Calu3 (cell line): ENCODE data around the gene TMEM256. TPM values are rescaled to one million over a fixed set of nuclear protein-coding genes. Genes with fewer than 3 reads are reported as not detected.
A peak's percentile ranks its signal among the peaks of the same experiment; 100 is the strongest.

ENCODE experiments used
- BruUV-seq: library from RNA; stranded (reverse); fragments of 400-500 nt; replicated peaks from 2 replicates; lab custom pipeline; 2021; lab: Mats Ljungman, UMichigan
- CTCF ChIA-PET: fragments of 300-600 bp; sonication (Branson Sonifier 250); formaldehyde crosslinking; loops from one replicate; lab custom pipeline; 2022; ENCODE audit warnings: antibody characterized with exemption; lab: Charles Lee
- DNase-seq: peaks from one replicate; pipeline ENCODE4 v3.0.0; 2022
- H3K27ac Mint-ChIP-seq: one replicate; pipeline ENCODE4 v1.8.0; 2022; ENCODE audit warnings: mixed read lengths; ENCODE audit not compliant: unreplicated experiment
- H3K27me3 Mint-ChIP-seq: one replicate; pipeline ENCODE4 v1.8.0; 2022; ENCODE audit warnings: mixed read lengths; ENCODE audit not compliant: unreplicated experiment
- H3K36me3 Mint-ChIP-seq: one replicate; pipeline ENCODE4 v1.8.0; 2022; ENCODE audit warnings: mild to moderate bottlenecking, moderate library complexity, mixed read lengths; ENCODE audit not compliant: insufficient read depth, unreplicated experiment
- H3K4me1 Mint-ChIP-seq: one replicate; pipeline ENCODE4 v1.8.0; 2022; ENCODE audit warnings: mild to moderate bottlenecking, low read depth, mixed read lengths; ENCODE audit not compliant: unreplicated experiment
- H3K4me3 Mint-ChIP-seq: one replicate; pipeline ENCODE4 v1.8.0; 2022; ENCODE audit warnings: mild to moderate bottlenecking, low read depth, moderate library complexity, mixed read lengths; ENCODE audit not compliant: unreplicated experiment
- H3K9me3 Mint-ChIP-seq: one replicate; pipeline ENCODE4 v1.8.0; 2022; ENCODE audit warnings: low read depth, mixed read lengths; ENCODE audit not compliant: unreplicated experiment
- CTCF ChIP-seq: fragments of 200-600 bp; IDR thresholded peaks from one replicate; pipeline ENCODE4 v1.8.0; 2022; ENCODE audit warnings: antibody characterized with exemption; ENCODE audit not compliant: unreplicated experiment
- intact Hi-C: fragments of 100-400 bp; cut with micrococcal nuclease; formaldehyde crosslinking; loops from one replicate; pipeline ENCODE4 v1.10.0; 2022; ENCODE audit not compliant: unreplicated experiment
- total RNA-seq: library from RNA; stranded (reverse); gene quantifications from 2 replicates; pipeline ENCODE4 v1.2.3, GENCODE V29; 2022

TMEM256 gene
- total RNA-seq, 1 experiment from 2014 or later: 47.8 TPM

- intact Hi-C loops: no loop called here
- H3K4me3 Mint-ChIP-seq: no peak overlapping the region
- H3K4me1 Mint-ChIP-seq: peaks cover 9% of the 10 kb centered on the region
- no peak overlapping the region for H3K27ac Mint-ChIP-seq
- H3K36me3 Mint-ChIP-seq: peaks cover 30% of the 10 kb centered on the region
- H3K9me3 Mint-ChIP-seq: no peaks in the 10 kb centered on the region
- peaks cover 17% of the 10 kb centered on the region for H3K27me3 Mint-ChIP-seq
- BruUV-seq: no TSS peak
- no peak for DNase-seq
- CTCF ChIA-PET: no interaction called here
- no peak for TF ChIP-seq CTCF
Observed at GRCh38 chr17:7408863-7409262, 5.0 kb upstream of the TMEM256 start.

- no peaks in the 10 kb centered on the region for H3K9me3 Mint-ChIP-seq
- DNase-seq: no peak
- no TSS peak for BruUV-seq
- peaks cover 9% of the 10 kb centered on the region for H3K4me1 Mint-ChIP-seq
- TF ChIP-seq CTCF: no peak
- peaks cover 35% of the 10 kb centered on the region for H3K36me3 Mint-ChIP-seq
- intact Hi-C loops: no loop called here
- H3K4me3 Mint-ChIP-seq: no peak overlapping the region
- no peak overlapping the region for H3K27ac Mint-ChIP-seq
- CTCF ChIA-PET: no interaction called here
- H3K27me3 Mint-ChIP-seq: peaks cover 17% of the 10 kb centered on the region
Observed at GRCh38 chr17:7408252-7408727, 4.4 kb upstream of the TMEM256 start.

- intact Hi-C loops: no loop called here
- no peak for TF ChIP-seq CTCF
- H3K4me3 Mint-ChIP-seq: no peak within 1 kb of the TSS
- no peak for DNase-seq
- peaks cover 9% of the 10 kb centered on the region for H3K4me1 Mint-ChIP-seq
- BruUV-seq: no TSS peak
- H3K27me3 Mint-ChIP-seq: peaks cover 17% of the 10 kb centered on the region
- H3K27ac Mint-ChIP-seq: peak within 1 kb of the TSS; percentile 50
- H3K36me3 Mint-ChIP-seq: peaks cover 33% of the 10 kb centered on the region
- H3K9me3 Mint-ChIP-seq: no peaks in the 10 kb centered on the region
- CTCF ChIA-PET: interaction anchor here (0.7 kb wide), 1 partner anchor 102 kb away, joined by 3 read pairs; no protein-coding TSS in a partner anchor
Observed at GRCh38 chr17:7407485-7408251, 3.8 kb upstream of the TMEM256 start, which contains the start of gene NLGN2. NLGN2 (plus strand) TSS chr17:7407845; CDS start chr17:7408256, 411 bp downstream.

- CTCF ChIA-PET: interaction anchor here (0.7 kb wide), 1 partner anchor 102 kb away, joined by 3 read pairs; no protein-coding TSS in a partner anchor
- peaks cover 9% of the 10 kb centered on the region for H3K4me1 Mint-ChIP-seq
Observed at GRCh38 chr17:7407082-7407481, 3.2 kb upstream of the TMEM256 start.

More at GRCh38 chr17:7407082-7407481, 3.2 kb upstream of the TMEM256 start:
- BruUV-seq: no TSS peak
- no peak for DNase-seq
- intact Hi-C loops: no loop called here
- no peak for TF ChIP-seq CTCF
- Mint-ChIP-seq H3K27ac (no peak overlapping the region), H3K4me3 (no peak overlapping the region), H3K9me3 (no peaks in the 10 kb centered on the region), H3K36me3 (peaks cover 33% of the 10 kb centered on the region), H3K27me3 (peaks cover 17% of the 10 kb centered on the region)
